MG63 (cell line): ENCODE results near the gene CCBE1. TPM values are rescaled to one million over a fixed set of nuclear protein-coding genes. Genes with fewer than 3 reads are reported as not detected.
"Not testable (repeated sequence)": the region's sequence is repeated elsewhere in the genome, so short reads cannot be mapped to it uniquely, and the experiment has no call there.

Experiments used
- DNase-seq: peaks from one replicate; pipeline ENCODE4 v3.0.0-alpha.2; 2020
- H3K27me3 ChIP-seq: fragments of 250-450 bp; sonication (Bioruptor Pico); 2 replicates; pipeline ENCODE4 v1.5.1; 2020; ENCODE audit warnings: mild to moderate bottlenecking, moderate library complexity
- H3K36me3 ChIP-seq: fragments of 250-450 bp; sonication (Bioruptor Pico); 2 replicates; pipeline ENCODE4 v1.5.1; 2020; ENCODE audit warnings: mild to moderate bottlenecking, moderate library complexity
- H3K4me3 ChIP-seq: fragments of 250-450 bp; sonication (Bioruptor Pico); 2 replicates; pipeline ENCODE4 v1.5.1; 2020; ENCODE audit warnings: mild to moderate bottlenecking, moderate library complexity
- H3K9me3 ChIP-seq: fragments of 250-450 bp; sonication (Bioruptor Pico); 2 replicates; pipeline ENCODE4 v1.5.1; 2020; ENCODE audit warnings: mild to moderate bottlenecking, moderate library complexity
- total RNA-seq: library from RNA; depleted of rRNA; stranded (reverse); fragments of >200 nt; shearing (Covaris generic); gene quantifications from 2 replicates; pipeline ENCODE4 v1.2.3, GENCODE V29; 2014; ENCODE audit warnings: low replicate concordance

CCBE1 gene
- total RNA-seq, 1 experiment from 2014 or later = 26.3 TPM

GRCh38 chr18:59672235-59672711, 24.9 kb downstream of the CCBE1 start:
- Histone ChIP-seq H3K4me3 (no peak overlapping the region), H3K27me3 (no peaks in the 10 kb centered on the region), H3K36me3 (peaks cover 25% of the 10 kb centered on the region), H3K9me3 (no peaks in the 10 kb centered on the region)
- DNase-seq = peak; percentile 83

- Histone ChIP-seq H3K9me3 (no peaks in the 10 kb centered on the region), H3K36me3 (peaks cover 18% of the 10 kb centered on the region), H3K27me3 (no peaks in the 10 kb centered on the region), H3K4me3 (no peak overlapping the region)
- DNase-seq = peak; percentile 17
Observed at GRCh38 chr18:59671551-59671950, 25.7 kb downstream of the CCBE1 start.

- H3K9me3 ChIP-seq = no peaks in the 10 kb centered on the region
- H3K27me3 ChIP-seq = no peaks in the 10 kb centered on the region
- no peak for DNase-seq
Observed at GRCh38 chr18:59669872-59670657, 27.2 kb downstream of the CCBE1 start.

GRCh38 chr18:59667488-59667887, 29.7 kb downstream of the CCBE1 start:
- H3K36me3 ChIP-seq = peaks cover 16% of the 10 kb centered on the region
- H3K4me3 ChIP-seq = no peak overlapping the region
- H3K27me3 ChIP-seq = no peaks in the 10 kb centered on the region
- no peaks in the 10 kb centered on the region for H3K9me3 ChIP-seq
- DNase-seq = no peak

More at GRCh38 chr18:59669872-59670657, 27.2 kb downstream of the CCBE1 start:
- H3K4me3 ChIP-seq = no peak overlapping the region
- peaks cover 23% of the 10 kb centered on the region for H3K36me3 ChIP-seq

- H3K9me3 ChIP-seq, DNase-seq, H3K4me3 ChIP-seq, H3K27me3 ChIP-seq: not testable (repeated sequence)
- H3K36me3 ChIP-seq = peaks cover 18% of the 10 kb centered on the region
Observed at GRCh38 chr18:59666007-59666402, 31.2 kb downstream of the CCBE1 start.

- Histone ChIP-seq H3K4me3 (no peak overlapping the region), H3K9me3 (no peaks in the 10 kb centered on the region), H3K36me3 (peaks cover 18% of the 10 kb centered on the region), H3K27me3 (no peaks in the 10 kb centered on the region)
- DNase-seq = no peak
Observed at GRCh38 chr18:59665057-59666006, 31.9 kb downstream of the CCBE1 start.

- H3K27me3 ChIP-seq = no peaks in the 10 kb centered on the region
- no peak overlapping the region for H3K4me3 ChIP-seq
- H3K36me3 ChIP-seq = peaks cover 11% of the 10 kb centered on the region
- DNase-seq = no peak
- no peaks in the 10 kb centered on the region for H3K9me3 ChIP-seq
Observed at GRCh38 chr18:59664329-59664728, 32.9 kb downstream of the CCBE1 start.

- peaks cover 8% of the 10 kb centered on the region for H3K36me3 ChIP-seq
- H3K9me3 ChIP-seq = no peaks in the 10 kb centered on the region
- H3K4me3 ChIP-seq = no peak overlapping the region
- H3K27me3 ChIP-seq = no peaks in the 10 kb centered on the region
- DNase-seq = no peak
Observed at GRCh38 chr18:59663096-59663495, 34.1 kb downstream of the CCBE1 start.

GRCh38 chr18:59661891-59662701, 35.1 kb downstream of the CCBE1 start:
- Histone ChIP-seq H3K27me3 (no peaks in the 10 kb centered on the region), H3K9me3 (no peaks in the 10 kb centered on the region), H3K4me3 (no peak overlapping the region), H3K36me3 (peaks cover 8% of the 10 kb centered on the region)
- DNase-seq = no peak

GRCh38 chr18:59660786-59661743, 36.2 kb downstream of the CCBE1 start:
- no peak overlapping the region for H3K4me3 ChIP-seq
- no peaks in the 10 kb centered on the region for H3K27me3 ChIP-seq
- DNase-seq = no peak
- no peaks in the 10 kb centered on the region for H3K9me3 ChIP-seq
- peaks cover 8% of the 10 kb centered on the region for H3K36me3 ChIP-seq

GRCh38 chr18:59660366-59660765, 36.9 kb downstream of the CCBE1 start:
- H3K36me3 ChIP-seq = peaks cover 4% of the 10 kb centered on the region
- no peak for DNase-seq
- no peaks in the 10 kb centered on the region for H3K27me3 ChIP-seq
- H3K9me3 ChIP-seq = no peaks in the 10 kb centered on the region
- no peak overlapping the region for H3K4me3 ChIP-seq

- H3K27me3 ChIP-seq = no peaks in the 10 kb centered on the region
- no peak for DNase-seq
- H3K4me3 ChIP-seq = no peak overlapping the region
- no peaks in the 10 kb centered on the region for H3K9me3 ChIP-seq
- H3K36me3 ChIP-seq = peaks cover 6% of the 10 kb centered on the region
Observed at GRCh38 chr18:59659508-59660170, 37.6 kb downstream of the CCBE1 start.

GRCh38 chr18:59658941-59659340, 38.3 kb downstream of the CCBE1 start:
- no peaks in the 10 kb centered on the region for H3K9me3 ChIP-seq
- no peak for DNase-seq
- no peaks in the 10 kb centered on the region for H3K27me3 ChIP-seq
- H3K4me3 ChIP-seq = no peak overlapping the region
- peaks cover 6% of the 10 kb centered on the region for H3K36me3 ChIP-seq

GRCh38 chr18:59657012-59657411, 40.2 kb downstream of the CCBE1 start:
- Histone ChIP-seq H3K9me3 (no peaks in the 10 kb centered on the region), H3K27me3 (no peaks in the 10 kb centered on the region), H3K36me3 (peaks cover 8% of the 10 kb centered on the region), H3K4me3 (no peak overlapping the region)
- no peak for DNase-seq

- Histone ChIP-seq H3K36me3 (peaks cover 10% of the 10 kb centered on the region), H3K27me3 (no peaks in the 10 kb centered on the region), H3K9me3 (no peaks in the 10 kb centered on the region), H3K4me3 (no peak overlapping the region)
- no peak for DNase-seq
Observed at GRCh38 chr18:59656373-59656887, 40.8 kb downstream of the CCBE1 start.
